Lung (tissue), 12 donors: Measurements from ENCODE around the gene PLXNA1. TPM values are rescaled to one million over a fixed set of nuclear protein-coding genes. Genes with fewer than 3 reads are reported as not detected.

Source experiments
- ATAC-seq: fragments of 200-7000 bp; cut with Tn5 transposase; one replicate; pipeline ENCODE4 v1.9.1; 2020; ENCODE audit warnings: moderate number of reproducible peaks; ENCODE audit not compliant: insufficient read depth, low FRiP score
- DNase-seq, 3 donors: peaks; one replicate each; pipeline ENCODE4 v3.0.0-alpha.2; 2013 to 2017
- H3K27ac ChIP-seq, 2 donors: one replicate each; pipeline ENCODE4 v1.5.1; 2013; ENCODE audit warnings: mild to moderate bottlenecking in 2 of 2, moderate library complexity in 2 of 2, control low read depth in 1 of 2, inconsistent platforms in 1 of 2, low read depth in 1 of 2, low read length in 1 of 2
- H3K27me3 ChIP-seq, 3 donors: one replicate each; pipeline ENCODE4 v1.5.1; 2013; ENCODE audit warnings: low read length in 2 of 3; ENCODE audit not compliant: control insufficient read depth in 3 of 3, insufficient read depth in 3 of 3
- H3K36me3 ChIP-seq, 4 donors: one replicate each; pipeline ENCODE4 v1.5.1; 2013; ENCODE audit warnings: low read length in 4 of 4, mild to moderate bottlenecking in 1 of 4, moderate library complexity in 1 of 4; ENCODE audit not compliant: control insufficient read depth in 4 of 4, insufficient read depth in 4 of 4
- H3K4me1 ChIP-seq, 5 donors: one replicate each; pipeline ENCODE4 v1.5.1; 2013; ENCODE audit warnings: low read length in 5 of 5, mild to moderate bottlenecking in 2 of 5, moderate library complexity in 1 of 5; ENCODE audit not compliant: control insufficient read depth in 5 of 5, insufficient read depth in 5 of 5
- H3K4me3 ChIP-seq: one replicate; pipeline ENCODE4 v1.5.1; 2013; ENCODE audit warnings: mild to moderate bottlenecking, control low read depth, moderate library complexity
- H3K9ac ChIP-seq, 2 donors: one replicate each; pipeline ENCODE4 v1.5.1; 2013; ENCODE audit warnings: low read length in 2 of 2, control low read depth in 1 of 2; ENCODE audit not compliant: insufficient read depth in 1 of 2
- H3K9me3 ChIP-seq, 4 donors: one replicate each; pipeline ENCODE4 v1.5.1; 2013; ENCODE audit warnings: low read length in 3 of 4, mild to moderate bottlenecking in 1 of 4, moderate library complexity in 1 of 4; ENCODE audit not compliant: control insufficient read depth in 4 of 4, insufficient read depth in 3 of 4
- WGBS, 2 donors: extraction: QIAGEN DNeasy Blood & Tissue Kit; methylation state at CpG; one replicate each; pipeline ENCODE4 v1.1.7; 2013; 5-methylcytosine and 5-hydroxymethylcytosine counted together
- polyA plus RNA-seq, 2 donors: library from polyadenylated mRNA; stranded (reverse); fragments of 200-250 nt; gene quantifications; one replicate each; pipeline ENCODE4 v1.2.1, GENCODE V29; 2013
- total RNA-seq, 2 donors: library from RNA; depleted of rRNA in 1 of 2; stranded (reverse); fragments of >200 nt in 1 of 2; gene quantifications; one replicate each; pipeline ENCODE4 v1.2.1, GENCODE V29; 2014 to 2021
- TF ChIP-seq, protein P1 (sequence below): IDR thresholded peaks from 2 replicates; pipeline ENCODE4 v1.5.1; 2012; ENCODE audit warnings: mild to moderate bottlenecking; ENCODE audit errors: control extremely low read depth, extremely low read depth
- donor health status: control.
- donor health status: control.
- donor health status: Bipolar disorder and iron deficiency.
- donor health status: healthy.
- donor health status: DM: yes; HTN: yes; CAD: no.

The PLXNA1 gene
- total and polyA plus RNA-seq, 4 donors, result 17.6 to 51.7 (median 21.7) TPM

DNA sequence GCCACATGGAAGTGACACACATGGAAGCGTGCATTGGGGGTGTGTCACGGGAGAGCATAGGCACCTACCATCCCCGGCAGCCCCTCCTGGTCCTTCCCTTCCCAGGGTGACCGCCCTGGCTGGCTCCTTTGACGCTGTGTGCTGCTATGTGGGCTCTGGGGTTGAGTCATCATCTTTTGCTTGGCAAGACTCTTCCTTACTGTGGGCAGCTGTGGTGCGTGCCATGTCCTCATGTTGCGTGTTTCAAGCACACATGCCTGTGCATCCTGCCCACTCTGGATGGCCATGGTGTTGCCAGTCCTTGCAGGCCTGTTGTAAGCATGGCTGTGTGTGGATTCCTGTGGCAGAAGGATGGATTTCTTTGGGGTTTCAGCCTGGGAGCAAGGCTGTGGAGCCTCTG, 14.0 kb downstream of the PLXNA1 start:
- Histone ChIP-seq H3K9ac (no peak overlapping the region), H3K4me1 (peaks cover 2 to 40% (median 8%) of the 10 kb centered on the region in 5 donors), H3K9me3 (no peaks in the 10 kb centered on the region), H3K4me3 (no peak overlapping the region), H3K27me3 (no peaks in the 10 kb centered on the region), H3K36me3 (peaks cover 0 to 9% (median 1%) of the 10 kb centered on the region in 4 donors), H3K27ac (no peak overlapping the region)
- no peak for ATAC-seq
- WGBS, 2 donors, result 93 to 97% methylated on average over 7 of the region's 7 CpGs
- no peak for DNase-seq
- TF ChIP-seq, protein P1, sequence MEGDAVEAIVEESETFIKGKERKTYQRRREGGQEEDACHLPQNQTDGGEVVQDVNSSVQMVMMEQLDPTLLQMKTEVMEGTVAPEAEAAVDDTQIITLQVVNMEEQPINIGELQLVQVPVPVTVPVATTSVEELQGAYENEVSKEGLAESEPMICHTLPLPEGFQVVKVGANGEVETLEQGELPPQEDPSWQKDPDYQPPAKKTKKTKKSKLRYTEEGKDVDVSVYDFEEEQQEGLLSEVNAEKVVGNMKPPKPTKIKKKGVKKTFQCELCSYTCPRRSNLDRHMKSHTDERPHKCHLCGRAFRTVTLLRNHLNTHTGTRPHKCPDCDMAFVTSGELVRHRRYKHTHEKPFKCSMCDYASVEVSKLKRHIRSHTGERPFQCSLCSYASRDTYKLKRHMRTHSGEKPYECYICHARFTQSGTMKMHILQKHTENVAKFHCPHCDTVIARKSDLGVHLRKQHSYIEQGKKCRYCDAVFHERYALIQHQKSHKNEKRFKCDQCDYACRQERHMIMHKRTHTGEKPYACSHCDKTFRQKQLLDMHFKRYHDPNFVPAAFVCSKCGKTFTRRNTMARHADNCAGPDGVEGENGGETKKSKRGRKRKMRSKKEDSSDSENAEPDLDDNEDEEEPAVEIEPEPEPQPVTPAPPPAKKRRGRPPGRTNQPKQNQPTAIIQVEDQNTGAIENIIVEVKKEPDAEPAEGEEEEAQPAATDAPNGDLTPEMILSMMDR, result no peak

DNA sequence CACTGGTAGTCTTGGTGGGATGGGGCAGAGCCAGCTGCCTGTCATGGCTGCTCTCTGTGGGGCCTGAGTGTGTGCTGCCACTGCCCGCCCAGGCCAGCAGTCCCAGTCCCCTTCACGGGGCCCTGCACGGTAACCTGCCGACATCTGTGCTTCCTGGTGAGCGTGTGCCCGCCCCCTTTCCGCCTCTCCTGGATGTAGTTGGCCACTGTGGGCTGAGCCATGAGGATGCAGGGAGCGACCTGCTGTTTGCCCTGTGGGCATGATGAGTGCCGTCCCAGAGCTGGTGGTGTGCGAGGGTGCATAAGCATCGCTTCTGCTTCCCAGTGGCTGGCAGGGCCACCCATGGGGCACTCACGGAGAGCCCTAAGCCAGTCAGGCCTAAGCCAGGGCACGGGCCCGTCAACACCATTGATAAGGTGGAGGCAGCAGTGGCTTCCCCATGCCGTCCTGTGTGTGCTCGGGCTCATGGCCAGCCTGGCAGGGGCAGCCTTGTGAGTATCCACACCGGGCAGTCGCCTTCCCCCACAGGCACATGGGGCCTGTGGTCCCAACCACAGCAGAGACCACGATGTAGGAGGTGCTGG, 14.6 kb downstream of the PLXNA1 start:
- ATAC-seq, result no peak
- peaks cover 0 to 7% (median 1%) of the 10 kb centered on the region in 4 donors for H3K36me3 ChIP-seq
- H3K9ac ChIP-seq, result no peak overlapping the region
- no peaks in the 10 kb centered on the region for H3K27me3 ChIP-seq
- H3K27ac ChIP-seq, result no peak overlapping the region
- 88 to 92% methylated on average over 19 of the region's 19 CpGs for WGBS, 2 donors
- H3K9me3 ChIP-seq, result no peaks in the 10 kb centered on the region
- TF ChIP-seq, protein P1, result no peak
- no peak overlapping the region for H3K4me3 ChIP-seq
- no peak for DNase-seq
- H3K4me1 ChIP-seq, result peaks cover 4 to 46% (median 8%) of the 10 kb centered on the region in 5 donors

DNA sequence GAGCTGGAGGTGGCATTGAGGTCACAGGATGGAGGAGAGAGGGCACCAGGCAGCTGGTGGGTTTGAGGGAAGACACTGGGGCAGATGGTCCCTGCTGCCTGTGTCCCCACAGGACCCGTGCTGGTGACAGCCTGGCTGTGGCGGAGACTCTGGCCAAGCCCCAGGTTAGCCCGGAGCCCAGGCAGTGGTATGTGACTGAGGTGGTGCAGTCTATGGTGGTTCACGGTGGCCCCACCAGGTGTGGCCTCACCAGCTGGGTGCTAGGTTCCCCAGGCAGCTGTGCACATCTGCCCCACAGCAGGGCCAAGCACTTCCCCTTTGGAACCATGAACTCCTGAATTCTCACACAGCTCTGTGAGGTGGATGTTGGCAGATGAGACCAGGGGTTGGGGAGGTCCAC, 15.4 kb downstream of the PLXNA1 start:
- H3K27me3 ChIP-seq, result no peaks in the 10 kb centered on the region
- peaks cover 4 to 50% (median 8%) of the 10 kb centered on the region in 5 donors for H3K4me1 ChIP-seq
- ATAC-seq (no peak), DNase-seq (no peak)
- no peak overlapping the region for H3K27ac ChIP-seq
- TF ChIP-seq, protein P1, result no peak
- H3K9me3 ChIP-seq, result no peaks in the 10 kb centered on the region
- WGBS, 2 donors, result 73 to 75% methylated on average over 4 of the region's 4 CpGs
- peaks cover 0 to 7% (median 0%) of the 10 kb centered on the region in 4 donors for H3K36me3 ChIP-seq
- no peak overlapping the region for H3K4me3 ChIP-seq
- H3K9ac ChIP-seq, result no peak overlapping the region

DNA sequence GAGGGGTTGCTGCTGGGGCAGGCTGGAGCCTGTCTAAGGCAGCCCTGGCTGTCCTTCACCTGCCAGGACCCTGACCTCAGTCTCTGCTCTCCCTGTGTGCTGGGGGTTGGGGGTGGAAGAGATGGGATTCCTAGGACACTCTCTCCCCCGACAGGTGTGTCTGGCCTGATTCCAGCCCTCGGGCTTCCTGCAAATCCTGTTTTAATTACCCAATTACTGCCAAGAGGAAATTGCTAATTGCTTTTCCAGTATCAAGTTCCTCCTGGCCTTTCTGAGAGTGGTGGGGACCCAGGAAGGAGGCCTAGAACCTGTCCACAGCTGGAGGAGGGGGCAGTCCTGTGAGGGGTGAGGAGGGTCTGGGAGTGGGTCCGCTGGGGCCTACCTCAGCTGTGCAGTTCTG, 15.8 kb downstream of the PLXNA1 start:
- Histone ChIP-seq H3K4me1 (peaks cover 4 to 52% (median 8%) of the 10 kb centered on the region in 5 donors), H3K4me3 (no peak overlapping the region), H3K9me3 (no peaks in the 10 kb centered on the region), H3K36me3 (peaks cover 0 to 7% (median 0%) of the 10 kb centered on the region in 4 donors), H3K27ac (peak overlapping the region in 1 of 2 donors; percentile 24), H3K27me3 (no peaks in the 10 kb centered on the region), H3K9ac (no peak overlapping the region)
- DNase-seq, result no peak
- WGBS, 2 donors, result 32 to 41% methylated on average over 3 of the region's 3 CpGs
- TF ChIP-seq, protein P1, result no peak
- no peak for ATAC-seq
